ENCODE measurements around the gene STXBP6. TPM values are rescaled to one million over a fixed set of nuclear protein-coding genes. Genes with fewer than 3 reads are reported as not detected.

STXBP6 gene
- total and polyA plus RNA-seq, 10 of the 15 experiments (the other 5 are each of a cell fraction or from before 2014, with no cell fraction given) = 1.2 to 47.3 (median 1.9) TPM

DNA sequence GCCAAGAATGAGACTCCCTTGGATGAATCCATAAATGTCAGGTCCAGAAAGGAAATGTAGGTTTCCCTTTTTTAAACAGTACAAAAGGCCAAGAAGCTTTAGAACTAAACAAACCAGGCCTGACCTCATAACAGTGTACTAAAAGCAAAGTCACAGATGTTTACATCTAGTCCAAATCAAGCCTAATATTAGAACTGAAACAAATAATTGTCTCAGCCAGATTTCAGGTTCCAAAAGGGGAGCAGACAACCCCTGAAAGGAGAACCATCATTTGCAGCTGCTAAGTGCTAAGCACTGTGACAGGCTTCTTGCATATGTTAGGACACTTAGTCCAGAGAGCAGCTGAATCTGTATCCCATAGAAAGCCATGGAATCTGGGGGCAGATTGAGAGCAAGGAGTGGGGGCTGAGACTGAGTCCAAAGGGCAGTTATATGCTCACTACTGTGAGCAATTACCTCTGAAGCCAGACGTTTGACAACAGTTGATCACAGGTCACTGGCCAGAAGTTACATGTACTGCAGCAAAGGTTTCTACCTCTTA, 90.1 kb downstream of the STXBP6 start (continued):
- TF ChIP-seq IKZF1 (conservative IDR thresholded peaks at IDR 0.05) = peak; percentile 35; the same call in 1 of the 2 replicates
- TF ChIP-seq BHLHE40 (IDR thresholded peaks at IDR 0.05; ENCODE audit: borderline replicate concordance in 1 of 2, low read depth in 2 of 2, low read length in 1 of 2) = no peak
- no peak for TF ChIP-seq KAT2A (conservative IDR thresholded peaks at IDR 0.05; ENCODE audit: control insufficient read depth, low read depth, low read length)
- TF ChIP-seq, protein P1, sequence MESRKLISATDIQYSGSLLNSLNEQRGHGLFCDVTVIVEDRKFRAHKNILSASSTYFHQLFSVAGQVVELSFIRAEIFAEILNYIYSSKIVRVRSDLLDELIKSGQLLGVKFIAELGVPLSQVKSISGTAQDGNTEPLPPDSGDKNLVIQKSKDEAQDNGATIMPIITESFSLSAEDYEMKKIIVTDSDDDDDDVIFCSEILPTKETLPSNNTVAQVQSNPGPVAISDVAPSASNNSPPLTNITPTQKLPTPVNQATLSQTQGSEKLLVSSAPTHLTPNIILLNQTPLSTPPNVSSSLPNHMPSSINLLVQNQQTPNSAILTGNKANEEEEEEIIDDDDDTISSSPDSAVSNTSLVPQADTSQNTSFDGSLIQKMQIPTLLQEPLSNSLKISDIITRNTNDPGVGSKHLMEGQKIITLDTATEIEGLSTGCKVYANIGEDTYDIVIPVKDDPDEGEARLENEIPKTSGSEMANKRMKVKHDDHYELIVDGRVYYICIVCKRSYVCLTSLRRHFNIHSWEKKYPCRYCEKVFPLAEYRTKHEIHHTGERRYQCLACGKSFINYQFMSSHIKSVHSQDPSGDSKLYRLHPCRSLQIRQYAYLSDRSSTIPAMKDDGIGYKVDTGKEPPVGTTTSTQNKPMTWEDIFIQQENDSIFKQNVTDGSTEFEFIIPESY (IDR thresholded peaks at IDR 0.05) = no peak
- TF ChIP-seq MEF2A (IDR thresholded peaks at IDR 0.05; ENCODE audit: insufficient read depth, low read depth, low read length) = 0 out of 2 replicates have a peak, but pooled peaks have one; percentile 35
- no peak for TF ChIP-seq DPF2 (IDR thresholded peaks at IDR 0.05)
- no peak for TF ChIP-seq FOXM1 (IDR thresholded peaks at IDR 0.05; ENCODE audit: low read depth, low read length)

DNA sequence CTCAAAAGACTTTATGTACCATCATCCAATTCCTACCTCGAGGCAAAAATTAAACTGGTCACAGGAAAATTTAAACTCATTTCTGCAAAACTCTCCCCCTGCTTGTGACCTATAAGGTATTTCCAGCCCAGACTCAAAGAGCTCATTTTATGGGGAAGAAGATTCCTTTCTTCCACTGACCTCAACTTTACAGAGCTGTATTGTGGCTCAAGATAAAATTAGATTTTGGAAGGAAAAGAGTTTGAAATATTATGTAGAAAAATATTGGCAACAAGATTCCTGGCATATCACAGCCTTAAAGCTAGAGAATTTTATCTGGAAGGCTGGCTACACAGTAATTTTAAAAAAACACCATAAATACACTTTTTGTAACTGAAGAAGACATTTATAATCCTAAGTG, 91.7 kb downstream of the STXBP6 start:
- POLR2A ChIA-PET = interaction anchor here (0.5 to 1.8 kb wide), 3 partner anchors 29 to 684 kb away, joined by 3 to 4 read pairs (median 3); no protein-coding TSS in a partner anchor
- Histone ChIP-seq H3K4me3 (no peak overlapping the region), H4K20me1 (ENCODE audit: control insufficient read depth, insufficient read depth) (no peaks in the 10 kb centered on the region), H3K9me3 (replicated peaks; ENCODE audit: control insufficient read depth, insufficient read depth, low read length) (no peaks in the 10 kb centered on the region), H3K9ac (ENCODE audit: control insufficient read depth, insufficient read depth, low read length) (no peak overlapping the region), H3K4me2 (ENCODE audit: control insufficient read depth, insufficient read depth) (no peak overlapping the region), H3K27ac (ENCODE audit: control insufficient read depth, insufficient read depth) (no peak overlapping the region), H2AFZ (ENCODE audit: control insufficient read depth, low read depth, low read length) (no peak overlapping the region), H3K27me3 (replicated peaks in 1 of 2; ENCODE audit: control insufficient read depth in 2 of 2, insufficient read depth in 2 of 2, low read length in 1 of 2) (no peaks in the 10 kb centered on the region), H3K36me3 (ENCODE audit: control insufficient read depth in 2 of 2, insufficient read depth in 2 of 2, low read length in 1 of 2) (no peaks in the 10 kb centered on the region), H3K79me2 (ENCODE audit: control insufficient read depth, insufficient read depth, low read length) (no peaks in the 10 kb centered on the region), H3K4me1 (ENCODE audit: control insufficient read depth, insufficient read depth, low read length) (peaks cover 6% of the 10 kb centered on the region)
- TF ChIP-seq ETV6 (conservative IDR thresholded peaks at IDR 0.05 in 1 of 2, IDR thresholded peaks at IDR 0.05 in 1 of 2; ENCODE audit: borderline replicate concordance in 1 of 2, low read depth in 1 of 2) (no peak), GABPA (IDR thresholded peaks at IDR 0.05; ENCODE audit: low read depth) (no peak), HDAC2 (IDR thresholded peaks at IDR 0.05) (no peak)
- TF ChIP-seq, protein P2, sequence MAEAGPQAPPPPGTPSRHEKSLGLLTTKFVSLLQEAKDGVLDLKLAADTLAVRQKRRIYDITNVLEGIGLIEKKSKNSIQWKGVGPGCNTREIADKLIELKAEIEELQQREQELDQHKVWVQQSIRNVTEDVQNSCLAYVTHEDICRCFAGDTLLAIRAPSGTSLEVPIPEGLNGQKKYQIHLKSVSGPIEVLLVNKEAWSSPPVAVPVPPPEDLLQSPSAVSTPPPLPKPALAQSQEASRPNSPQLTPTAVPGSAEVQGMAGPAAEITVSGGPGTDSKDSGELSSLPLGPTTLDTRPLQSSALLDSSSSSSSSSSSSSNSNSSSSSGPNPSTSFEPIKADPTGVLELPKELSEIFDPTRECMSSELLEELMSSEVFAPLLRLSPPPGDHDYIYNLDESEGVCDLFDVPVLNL (IDR thresholded peaks at IDR 0.05; ENCODE audit: low read depth, low read length) = no peak
- TF ChIP-seq, protein P3, sequence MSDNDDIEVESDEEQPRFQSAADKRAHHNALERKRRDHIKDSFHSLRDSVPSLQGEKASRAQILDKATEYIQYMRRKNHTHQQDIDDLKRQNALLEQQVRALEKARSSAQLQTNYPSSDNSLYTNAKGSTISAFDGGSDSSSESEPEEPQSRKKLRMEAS (IDR thresholded peaks at IDR 0.05; ENCODE audit: low read depth, low read length) = no peak
- no peak for FAIRE-seq
- DNase-seq (ENCODE audit: low read depth, low spot score) = no peak
- CTCF ChIA-PET = interaction anchor here (0.5 kb wide), 1 partner anchor 366 kb away, joined by 3 read pairs; no protein-coding TSS in a partner anchor
- RAD21 ChIA-PET (ENCODE audit: unreplicated experiment) = interaction anchor here (1.0 to 7.3 kb wide), 7 partner anchors 7 to 248 kb away, joined by 3 to 72 read pairs (median 5); no protein-coding TSS in a partner anchor
- intact Hi-C loops (cut with micrococcal nuclease; ENCODE audit: unreplicated experiment) (no loop called here), in situ Hi-C loops (cut with MboI) (no loop called here)
- 0% methylated on average over 1 of the region's 1 CpG for WGBS (ENCODE audit: insufficient coverage, insufficient replicate concordance, low lambda C conversion rate, missing lambda C conversion rate)
- SMC1A ChIA-PET (ENCODE audit: uncharacterized antibody, unreplicated experiment) = interaction anchor here (1.3 to 19.2 kb wide), 7 partner anchors 9 to 54 kb away, joined by 3 to 390 read pairs (median 23); no protein-coding TSS in a partner anchor
- no peak for ATAC-seq
- BruUV-seq (replicated peaks) = no TSS peak
